Activated CD4-positive, alpha-beta T cell treated with anti-CD3 and anti-CD28 coated beads, Interleukin-2, amount 50 U/mL, for 24 hours (primary cell): ENCODE results near the gene PRR20G.
"Not testable (repeated sequence)": the region's sequence is repeated elsewhere in the genome, so short reads cannot be mapped to it uniquely, and the experiment has no call there.

ENCODE experiments used
- DNase-seq, 2 donors: peaks; one replicate each; pipeline ENCODE4 v3.0.0-alpha.2; 2020; ENCODE audit warnings: low read depth in 1 of 2, low spot score in 1 of 2

The PRR20G gene

GRCh38 chr3:127287840-127288239 lies at the start of gene PRR20G:
PRR20G (minus strand) TSS chr3:127288046; CDS start chr3:127287365, 681 bp downstream.
- DNase-seq = no peak

DNA sequence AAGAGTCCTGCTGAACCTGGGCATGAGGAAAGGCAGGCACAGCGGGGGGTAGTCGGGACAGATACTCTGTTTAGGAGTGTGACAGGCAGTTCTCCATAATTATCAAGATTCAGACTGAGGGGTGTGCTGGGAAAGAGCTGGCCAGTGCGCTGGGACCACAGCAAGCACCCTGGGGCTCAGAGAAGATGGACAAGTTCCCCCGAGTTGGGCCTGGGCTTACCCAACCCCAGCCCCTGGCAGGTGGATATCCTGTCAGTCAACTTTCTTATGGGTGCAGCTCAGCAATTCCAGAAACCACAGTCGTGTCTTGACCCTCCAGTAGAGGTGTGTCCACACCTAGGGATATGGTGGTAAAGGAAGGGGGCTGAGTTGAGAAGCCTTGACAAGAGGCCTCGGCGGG lies 49.2 kb upstream of the PRR20G start:
- no peak for DNase-seq

DNA sequence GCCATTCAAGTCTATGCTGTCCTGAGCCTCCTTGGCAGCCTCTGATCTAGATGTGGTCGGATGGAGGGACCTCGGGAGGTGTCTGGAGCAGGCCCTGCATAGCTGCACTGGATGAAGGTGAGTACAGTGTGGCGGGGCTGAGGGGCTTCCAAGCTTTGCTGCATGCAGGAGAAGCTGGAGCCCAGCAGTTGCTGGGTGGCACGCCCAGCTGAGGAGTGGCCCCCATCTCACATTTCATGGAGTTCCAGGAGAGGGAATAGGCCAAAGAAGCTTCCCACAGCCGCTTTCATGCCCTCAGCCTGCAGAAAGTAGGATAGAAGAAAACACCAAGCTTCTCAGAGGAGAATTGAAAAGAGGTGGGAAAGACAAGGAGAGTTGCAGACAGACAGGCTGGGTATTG lies 48.3 kb upstream of the PRR20G start:
- DNase-seq = no peak

GRCh38 chr3:127330385-127330784 lies 42.5 kb upstream of the PRR20G start:
- no peak for DNase-seq

DNA sequence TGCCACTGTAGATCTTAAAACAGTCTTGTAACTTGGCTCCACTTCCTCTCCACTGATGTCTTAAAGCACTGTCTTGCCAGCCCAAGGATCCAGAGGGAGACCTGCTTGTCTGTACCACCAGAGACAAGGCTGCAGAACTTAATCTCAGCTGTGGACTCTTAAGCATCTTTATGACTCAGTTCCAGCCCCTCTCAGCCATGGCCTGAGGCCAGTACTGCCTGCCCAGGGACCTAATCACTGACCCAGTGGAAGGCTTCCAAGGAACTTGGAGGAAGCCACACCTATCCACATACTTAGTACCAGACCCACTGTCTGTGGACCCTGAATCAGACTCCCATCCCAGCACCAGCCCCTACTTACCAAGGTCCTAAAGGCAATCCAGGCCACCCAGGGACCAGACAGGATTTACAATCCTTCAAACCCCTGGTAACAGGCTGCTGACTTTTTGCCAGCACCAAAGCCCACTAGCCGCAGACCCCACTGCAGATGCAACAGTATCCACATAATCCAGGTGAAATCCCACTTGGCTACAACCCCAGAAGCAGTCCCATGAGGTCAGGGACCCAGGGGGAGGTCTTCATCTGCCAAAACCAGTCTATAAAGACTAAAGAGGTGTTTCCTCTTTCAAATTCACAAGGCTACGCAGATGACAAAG lies 41.9 kb upstream of the PRR20G start:
- no peak for DNase-seq

DNA sequence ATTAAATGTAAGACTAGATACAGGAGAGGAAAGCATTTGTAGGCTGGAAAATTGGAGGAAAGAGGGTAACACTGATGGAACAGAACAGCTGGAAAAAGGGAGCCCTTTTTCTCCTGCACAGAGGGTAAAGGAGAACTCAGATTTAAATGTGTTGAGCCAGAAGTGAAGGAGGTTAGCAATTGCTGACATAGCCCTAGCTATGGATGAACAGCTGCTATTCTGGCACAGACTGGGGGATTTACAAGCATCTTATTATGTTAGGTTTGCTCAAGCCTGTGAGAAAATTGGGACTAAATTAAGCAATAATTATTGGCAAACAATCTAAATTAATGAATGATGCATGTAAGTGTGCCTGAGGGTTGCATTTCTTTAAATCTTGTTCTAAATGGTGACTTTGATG lies 40.6 kb upstream of the PRR20G start:
- no peak for DNase-seq

DNA sequence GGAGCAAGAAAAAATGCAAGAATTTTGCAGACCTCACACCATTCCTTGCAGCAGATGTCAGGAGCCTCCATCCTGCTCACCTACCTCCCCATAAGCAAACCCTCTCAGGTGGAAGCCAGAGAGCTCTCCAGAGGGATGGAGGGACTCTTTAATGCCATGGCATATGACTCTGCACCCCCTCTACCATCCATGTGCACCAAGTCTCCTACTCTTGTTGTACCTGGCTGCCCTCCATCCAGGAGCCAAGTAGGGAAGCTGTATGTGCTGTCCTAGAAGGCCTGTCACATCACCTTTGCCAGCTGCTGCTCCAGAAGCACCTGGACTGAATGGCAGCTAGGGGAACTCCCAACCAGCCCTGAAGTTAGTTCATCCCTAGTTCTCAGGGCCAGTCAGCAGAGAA lies 38.5 kb upstream of the PRR20G start:
- DNase-seq = no peak

DNA sequence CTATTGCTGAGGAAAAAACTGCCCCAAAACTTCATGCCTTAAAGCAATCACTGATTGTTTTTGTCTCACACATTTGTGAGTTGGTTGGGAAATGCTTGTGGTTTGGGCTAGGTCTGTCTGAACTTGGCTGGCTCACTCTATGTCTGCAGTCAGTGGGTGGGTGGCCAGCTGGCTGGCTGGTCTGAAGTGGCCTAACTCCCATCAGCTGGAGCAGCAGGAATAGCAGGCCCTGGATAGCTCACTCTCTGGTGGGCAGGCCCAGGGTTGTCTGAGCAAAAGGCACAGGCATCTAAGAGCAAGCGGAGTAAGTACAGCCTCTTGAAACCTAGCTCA lies 37.7 kb upstream of the PRR20G start:
- no peak for DNase-seq

DNA sequence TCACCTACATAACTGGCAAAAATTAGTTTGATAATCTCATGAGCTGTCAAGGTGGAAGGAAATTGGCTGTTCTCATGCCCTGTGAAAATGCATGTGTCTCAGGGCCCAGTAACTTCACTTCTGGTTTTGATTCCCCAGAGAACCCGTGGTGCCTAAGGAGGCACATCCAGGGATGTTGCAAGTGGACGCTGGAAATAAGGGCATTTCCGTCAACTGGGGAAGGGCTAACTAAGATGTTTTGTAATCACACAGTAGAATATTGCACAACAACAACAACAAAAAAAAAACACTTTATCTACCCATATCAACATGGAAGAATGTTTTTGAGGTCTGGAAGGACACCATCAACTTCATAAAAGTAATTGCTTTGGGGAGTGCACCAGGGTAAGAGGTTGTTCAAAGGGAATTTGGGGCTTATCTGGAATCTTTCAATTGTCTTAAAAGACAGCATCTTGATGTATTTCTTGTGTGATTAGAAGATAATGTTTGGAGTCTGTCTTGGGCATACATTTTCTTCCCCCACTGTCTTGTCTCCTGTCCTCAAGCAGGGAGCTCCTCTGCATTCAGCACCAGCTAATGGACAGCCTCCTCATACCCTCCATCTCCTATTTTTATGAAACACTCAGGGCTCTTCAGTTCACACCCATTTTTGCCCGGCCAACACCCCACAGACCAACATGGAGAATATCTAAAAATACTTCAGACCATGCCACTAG lies 37.2 kb upstream of the PRR20G start:
- no peak for DNase-seq

DNA sequence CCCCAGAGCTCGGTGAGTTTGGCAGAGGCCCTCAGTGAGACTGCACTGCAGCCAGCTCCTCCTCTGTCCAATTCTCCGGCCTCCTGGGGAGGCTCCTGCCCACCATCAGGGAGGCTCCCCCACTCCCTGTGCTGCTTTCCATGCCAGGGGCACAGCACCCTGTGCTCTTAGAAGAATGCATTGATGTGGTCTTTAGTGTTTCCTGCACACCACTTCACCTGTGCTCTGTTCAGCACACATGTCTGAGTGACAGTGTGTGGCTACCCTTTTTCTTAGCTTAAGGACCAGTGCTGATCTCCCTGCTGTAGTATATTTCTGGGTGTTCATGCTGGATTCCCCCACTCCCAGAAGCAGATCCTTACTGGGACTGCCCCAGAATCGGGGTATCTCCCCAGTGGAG lies 36.2 kb upstream of the PRR20G start:
- DNase-seq = no peak

- DNase-seq = no peak
These were observed 35.7 kb upstream of the PRR20G start for GRCh38 chr3:127323581-127323980.

GRCh38 chr3:127321371-127321770 lies 33.5 kb upstream of the PRR20G start:
- DNase-seq = no peak

DNA sequence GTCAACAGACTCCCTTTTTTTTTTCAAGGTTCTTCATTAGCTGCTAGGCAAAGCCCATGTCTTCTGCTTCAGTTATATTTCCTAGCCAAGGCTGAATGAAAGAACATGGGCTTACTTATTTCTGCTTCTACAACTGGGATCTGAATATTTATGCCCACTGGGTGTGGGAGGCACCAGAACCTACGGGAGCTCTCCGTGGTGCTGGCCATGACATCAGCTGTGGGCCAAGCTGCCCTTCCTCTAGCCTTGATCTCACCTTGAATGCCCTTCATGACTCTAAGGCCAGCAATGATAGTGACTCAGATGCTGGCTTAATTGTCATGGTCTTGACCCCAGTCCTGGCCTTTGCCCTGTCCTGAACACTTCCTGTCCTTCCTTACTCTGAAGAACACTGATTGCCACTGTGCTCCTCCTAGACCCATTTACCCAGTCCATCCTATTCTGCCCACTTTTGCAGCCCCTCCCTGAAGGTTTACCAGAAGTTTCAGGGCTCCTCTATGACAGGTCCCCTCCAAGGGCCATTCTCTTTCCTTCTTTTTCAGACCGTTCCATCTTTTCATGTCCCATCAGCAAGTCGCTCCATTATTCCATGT lies 32.8 kb upstream of the PRR20G start:
- no peak for DNase-seq

GRCh38 chr3:127316685-127317084 lies 28.8 kb upstream of the PRR20G start:
- DNase-seq = no peak

DNA sequence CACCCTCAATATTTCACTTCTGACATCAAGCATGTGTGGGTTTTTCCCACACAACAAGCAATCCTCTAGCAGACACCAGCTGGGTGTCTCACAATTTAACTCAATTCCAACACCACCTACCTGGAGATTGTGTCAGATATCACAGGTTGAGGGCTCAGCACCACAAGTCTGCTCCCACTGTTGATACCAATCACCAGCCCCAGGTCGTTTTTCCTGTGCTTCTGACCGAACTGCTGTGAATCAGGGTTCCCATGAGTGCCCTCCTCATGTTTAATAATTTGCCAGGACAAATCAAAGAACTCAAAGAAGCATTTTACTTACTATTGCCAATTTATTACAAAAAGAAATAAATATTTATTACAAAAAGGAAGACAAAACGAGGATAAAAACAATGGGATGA lies 25.0 kb upstream of the PRR20G start:
- no peak for DNase-seq

GRCh38 chr3:127308821-127309220 lies 21.0 kb upstream of the PRR20G start:
- DNase-seq = not testable (repeated sequence)

DNA sequence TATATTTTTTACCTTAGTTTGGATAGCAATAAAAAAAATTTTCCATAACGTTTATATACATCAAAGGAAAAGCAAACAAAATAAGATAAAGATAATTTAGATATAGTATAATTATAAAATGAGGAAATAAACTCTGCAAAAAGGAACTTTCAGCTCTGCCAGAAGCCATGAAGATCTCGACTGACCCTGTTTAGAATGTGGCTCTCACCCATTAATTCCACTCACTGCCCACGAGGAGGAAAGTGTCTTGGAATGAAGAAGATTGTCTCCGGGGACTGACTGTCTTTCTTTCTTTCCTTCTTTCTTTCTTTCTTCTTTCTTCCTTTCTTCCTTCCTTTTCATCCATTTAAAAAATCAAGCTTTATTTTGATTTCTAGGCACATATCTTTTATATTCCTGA lies 20.1 kb upstream of the PRR20G start:
- DNase-seq = no peak

DNA sequence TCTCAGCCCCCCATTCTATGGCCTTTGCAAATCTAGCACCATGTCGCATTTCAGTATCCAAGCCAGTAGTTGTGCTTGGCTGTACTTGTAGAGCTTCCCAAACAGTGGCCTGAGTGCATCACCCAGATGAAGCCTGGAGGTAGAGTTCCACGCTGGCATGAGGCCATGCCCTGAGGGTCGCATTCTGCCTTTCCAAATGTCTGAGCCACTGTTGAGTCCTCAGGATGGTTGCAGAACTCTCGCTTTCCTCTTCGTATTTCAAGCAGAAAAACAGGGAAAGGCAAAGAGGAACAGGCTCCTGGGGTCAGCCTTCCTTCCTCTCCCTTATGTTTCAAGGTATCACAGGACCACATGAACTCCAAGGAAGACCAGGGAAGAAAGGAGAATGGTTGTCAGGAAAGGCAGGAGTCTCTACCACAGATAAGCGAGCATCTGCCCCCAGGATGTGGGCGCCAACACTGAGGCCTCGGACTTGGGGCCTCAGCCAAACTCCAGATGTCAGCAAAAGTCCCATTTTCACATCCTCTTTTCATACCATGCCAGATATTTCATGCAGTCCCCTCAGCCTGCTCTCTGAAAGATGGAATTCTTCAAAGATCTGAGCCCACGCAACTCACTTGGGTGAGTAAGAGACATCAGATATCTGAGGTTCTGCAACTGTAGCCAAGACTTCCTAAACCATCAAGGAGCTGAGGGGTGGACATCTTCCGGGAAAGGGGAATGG lies 19.4 kb upstream of the PRR20G start:
- DNase-seq = no peak

- DNase-seq = no peak
These were observed 18.7 kb upstream of the PRR20G start for GRCh38 chr3:127306361-127307111.

DNA sequence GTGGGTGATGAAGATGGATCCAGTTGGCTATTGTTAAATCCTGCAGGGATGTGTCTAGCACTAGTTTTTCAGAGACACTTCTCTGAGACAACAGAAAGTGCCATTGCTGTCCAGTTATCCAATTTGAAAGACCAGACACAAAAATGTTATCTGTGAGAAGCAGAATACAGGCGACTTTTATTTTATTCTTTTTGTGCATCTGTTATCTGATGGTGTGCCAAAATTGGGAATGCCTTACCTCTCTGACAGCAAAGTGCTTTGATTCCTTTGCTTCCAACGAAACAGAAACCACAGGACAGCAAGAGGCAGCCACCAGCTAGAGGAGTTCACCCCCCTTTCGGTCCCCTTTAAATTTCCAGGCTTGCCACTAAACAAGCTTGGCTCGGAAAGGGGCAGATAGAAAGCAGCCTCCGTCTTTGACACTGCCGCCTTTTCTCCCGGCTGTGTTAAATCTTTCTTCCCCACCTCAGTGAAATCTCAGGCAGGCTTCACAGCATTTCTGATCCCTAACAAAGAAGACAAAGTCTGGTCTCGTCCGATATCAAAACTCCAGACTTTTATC lies 17.7 kb upstream of the PRR20G start:
- no peak for DNase-seq

DNA sequence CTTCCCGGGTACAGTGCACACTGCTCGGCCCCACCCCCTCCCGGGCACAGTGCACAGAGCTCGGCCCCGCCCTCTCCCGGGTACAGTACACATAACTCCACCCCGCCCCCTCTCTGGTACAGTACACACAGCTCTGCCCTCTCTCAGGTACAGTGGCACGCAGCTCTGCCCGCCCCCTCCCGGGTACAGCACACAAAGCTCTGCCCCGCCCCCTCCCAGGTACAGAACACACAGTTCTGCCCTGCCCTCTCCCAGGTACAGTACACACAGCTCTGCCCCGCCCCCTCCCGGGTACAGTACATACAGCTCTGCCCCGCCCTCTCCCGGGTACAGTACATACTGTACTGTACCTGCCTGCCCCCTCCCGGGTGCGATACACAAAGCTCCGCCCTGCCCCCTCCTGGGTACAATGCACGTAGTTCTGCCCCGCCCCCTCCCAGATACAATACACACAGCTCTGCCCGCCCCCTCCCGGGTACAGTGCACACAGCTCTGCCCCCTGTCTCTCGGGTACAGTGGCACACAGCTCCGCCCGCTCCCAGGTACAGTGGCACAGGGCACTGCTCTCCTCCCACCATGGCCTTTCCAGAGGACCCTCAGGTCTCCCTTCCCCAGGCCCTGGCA lies 16.4 kb upstream of the PRR20G start:
- DNase-seq = no peak
